Pons (tissue), 1 donor: ENCODE data around the gene TTC39A.
"Not testable (repeated sequence)": the region's sequence is repeated elsewhere in the genome, so short reads cannot be mapped to it uniquely, and the experiment has no call there.

Experiments used
- DNase-seq: peaks from one replicate; pipeline ENCODE4 v3.0.0-alpha.2; 2016; ENCODE audit warnings: low spot score

Gene TTC39A

DNA sequence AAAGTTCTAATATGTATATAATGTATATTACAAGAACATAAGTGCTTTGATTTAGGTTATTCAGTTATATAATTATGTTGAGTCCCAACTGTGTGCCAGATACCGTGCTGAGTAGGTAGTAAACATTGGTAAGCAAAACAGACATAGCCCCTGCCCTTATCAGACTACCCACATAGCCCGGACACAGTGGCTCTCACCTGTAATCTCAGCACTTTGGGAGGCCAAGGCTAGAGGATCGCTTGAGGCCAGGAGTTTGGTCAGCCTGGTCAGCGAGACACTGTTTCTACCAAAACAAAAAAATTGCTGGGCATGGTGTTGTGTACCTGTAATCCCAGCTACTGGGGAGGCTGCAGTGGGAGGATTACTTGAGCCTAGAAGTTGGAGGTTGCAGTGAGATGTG is 63.6 kb downstream of the TTC39A start:
- no peak for DNase-seq

DNA sequence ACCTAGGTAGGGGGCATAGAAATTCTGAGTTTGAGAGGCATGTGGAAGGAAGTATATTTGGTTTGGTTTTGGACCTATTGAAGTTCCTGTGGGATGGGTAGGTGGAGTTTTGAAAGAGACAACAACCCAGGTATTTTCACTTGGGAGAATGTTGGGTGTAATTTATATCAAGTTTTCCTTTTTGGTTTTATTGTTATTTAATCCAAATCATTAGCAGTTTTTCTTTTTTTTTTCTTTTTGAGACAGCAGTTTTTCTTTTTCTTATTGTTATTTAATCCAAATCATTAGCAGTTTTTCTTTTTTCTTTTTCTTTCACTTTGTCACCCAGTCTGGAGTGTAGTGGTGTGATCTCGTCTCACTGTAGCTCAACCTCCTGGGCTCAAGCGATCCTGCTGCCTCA is 64.2 kb downstream of the TTC39A start:
- DNase-seq, result no peak

DNA sequence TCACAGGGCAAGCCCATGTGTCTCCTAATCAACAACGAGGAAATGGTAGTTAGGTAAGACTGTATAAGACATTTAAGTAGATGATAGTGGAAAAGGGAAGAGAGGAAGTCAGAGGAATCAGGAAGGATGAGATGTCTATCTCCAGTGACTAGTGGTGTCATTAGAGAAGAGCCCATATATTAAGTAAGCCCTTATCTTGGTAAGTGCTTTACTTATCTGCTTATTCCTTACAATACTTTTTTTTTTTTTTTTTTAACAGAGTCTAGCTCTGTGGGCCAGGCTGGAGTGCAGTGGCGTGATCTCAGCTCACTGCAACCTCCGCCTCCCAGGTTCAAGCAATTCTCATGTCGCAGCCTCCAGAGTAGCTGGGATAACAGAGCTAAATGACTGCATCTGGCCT is 64.7 kb downstream of the TTC39A start:
- DNase-seq, result no peak

DNA sequence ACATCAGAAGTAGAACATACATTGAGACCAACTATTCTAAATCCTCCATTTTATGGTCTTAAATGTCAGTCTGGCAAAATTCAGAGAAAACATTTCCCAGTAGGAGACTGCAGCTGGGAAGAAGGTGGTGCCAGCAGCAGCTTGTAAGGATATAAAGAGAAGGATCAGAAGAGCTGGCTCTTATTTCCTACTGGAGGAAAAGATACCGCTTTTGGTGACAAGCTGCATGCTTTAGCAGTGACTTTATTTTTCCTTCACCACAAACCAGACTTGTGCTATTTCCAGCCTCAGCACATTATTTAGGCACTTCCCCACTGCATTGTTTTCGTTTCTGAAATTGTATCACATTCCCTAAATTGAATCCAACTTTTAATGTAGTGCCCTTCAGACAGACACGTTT is 65.9 kb downstream of the TTC39A start:
- DNase-seq, result peak; percentile 45

DNA sequence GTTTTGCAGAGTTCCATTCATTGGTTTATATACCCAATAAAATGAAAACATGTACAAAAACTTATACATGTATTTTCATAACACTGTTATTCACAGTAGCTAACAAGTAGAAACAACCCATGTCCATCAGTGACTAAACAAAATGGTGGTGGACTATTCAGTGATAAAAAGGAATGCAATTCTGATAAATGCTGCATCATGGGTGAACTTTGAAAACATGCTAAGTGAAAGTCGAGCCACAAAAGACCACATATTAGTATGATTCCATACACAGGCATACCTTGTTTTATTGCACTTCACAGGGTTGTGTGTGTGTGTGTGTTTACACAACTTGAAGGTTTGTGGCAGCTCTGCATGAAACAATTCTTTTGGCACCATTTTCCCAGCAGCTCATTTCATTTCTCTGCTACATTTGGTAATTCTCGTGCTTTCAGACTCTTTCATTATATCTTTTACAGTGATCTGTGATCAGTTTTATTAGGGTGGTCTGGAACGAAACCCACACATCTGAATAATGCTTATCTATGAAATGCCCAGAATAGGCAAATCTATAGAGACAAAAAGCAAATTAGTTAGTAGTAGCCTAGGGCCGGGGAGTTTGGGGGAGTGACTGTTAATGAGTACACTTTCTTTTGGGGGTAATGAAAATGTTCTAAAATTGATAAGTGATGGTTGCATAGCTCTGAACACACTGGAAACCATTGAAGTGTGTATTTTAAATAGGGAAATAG is 67.0 kb downstream of the TTC39A start:
- no peak for DNase-seq

DNA sequence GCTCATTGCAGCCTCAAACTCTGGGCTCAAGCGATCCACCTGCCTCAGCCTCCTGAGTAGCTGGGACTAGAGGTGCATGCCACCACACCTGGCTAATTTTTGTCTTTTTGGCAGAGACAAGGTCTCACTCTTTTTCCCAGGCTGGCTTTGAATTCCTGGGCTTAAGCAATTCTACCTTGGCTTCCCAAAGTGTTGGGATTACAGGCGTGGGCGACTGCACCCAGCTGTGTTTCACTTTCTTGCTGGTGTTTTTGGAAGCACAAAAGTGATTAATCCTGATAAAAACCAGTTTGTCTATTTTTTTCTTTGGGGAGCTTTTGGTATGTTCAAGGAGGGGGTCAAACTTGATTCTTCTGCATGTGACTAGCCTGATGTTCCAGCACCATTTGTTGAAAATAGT is 75.0 kb downstream of the TTC39A start:
- DNase-seq, result no peak

DNA sequence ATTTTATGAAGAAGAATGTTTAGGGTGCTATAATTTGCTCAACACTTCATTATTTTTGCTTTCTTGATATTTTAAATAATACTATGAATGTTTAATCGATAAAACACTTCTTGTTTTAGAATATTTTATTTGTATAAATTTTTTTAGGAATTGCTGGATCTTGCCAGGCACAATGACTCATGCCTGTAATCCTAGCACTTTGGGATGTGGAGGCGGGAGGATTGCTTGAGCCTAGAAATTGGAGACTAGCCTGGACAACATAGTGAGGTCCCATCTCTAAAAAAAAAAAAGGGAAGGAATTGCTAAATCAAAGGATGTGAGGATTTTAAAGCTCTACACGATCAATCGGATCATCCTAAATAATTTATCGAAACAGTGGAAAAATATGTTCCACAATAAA is 76.7 kb downstream of the TTC39A start:
- DNase-seq, result no peak

DNA sequence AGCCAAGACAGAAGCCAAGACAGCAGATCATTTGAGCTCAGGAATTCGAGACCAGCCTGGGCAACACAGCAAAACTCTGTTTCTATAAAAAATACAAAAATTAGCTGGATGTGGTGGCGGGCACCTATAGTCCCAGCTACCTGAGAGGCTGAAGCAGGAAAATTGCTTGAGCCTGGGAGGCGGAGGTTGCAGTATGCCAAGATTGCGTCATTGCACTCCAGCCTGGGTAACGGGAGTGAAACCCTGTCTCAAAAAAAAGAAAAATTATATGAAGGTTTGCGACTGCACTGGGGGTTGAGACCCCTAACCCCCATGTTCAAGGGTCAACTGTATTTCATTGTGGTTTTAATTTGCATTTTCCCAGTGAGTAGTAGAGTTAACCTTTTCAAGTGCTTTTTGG is 78.0 kb downstream of the TTC39A start:
- DNase-seq, result no peak

DNA sequence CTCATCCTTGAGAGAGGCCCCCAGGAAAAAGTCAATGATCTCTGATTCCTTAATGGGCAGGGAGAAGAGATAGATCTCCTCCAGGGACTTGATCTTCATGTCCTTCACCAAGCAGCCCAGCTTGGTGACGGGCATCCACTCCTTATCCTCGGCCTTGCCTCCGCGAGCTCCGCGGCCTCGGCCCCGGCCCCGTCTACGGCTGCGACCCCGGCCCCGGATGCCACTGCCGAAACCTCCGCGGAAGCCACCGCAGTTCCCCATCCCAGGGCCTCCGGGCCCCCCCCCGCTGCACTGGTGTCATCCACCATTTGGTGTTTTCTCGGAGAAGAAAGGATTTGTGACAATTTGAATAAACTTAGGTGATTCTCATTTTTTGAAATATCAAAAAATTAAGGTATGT is 79.2 kb downstream of the TTC39A start:
- not testable (repeated sequence) for DNase-seq

DNA sequence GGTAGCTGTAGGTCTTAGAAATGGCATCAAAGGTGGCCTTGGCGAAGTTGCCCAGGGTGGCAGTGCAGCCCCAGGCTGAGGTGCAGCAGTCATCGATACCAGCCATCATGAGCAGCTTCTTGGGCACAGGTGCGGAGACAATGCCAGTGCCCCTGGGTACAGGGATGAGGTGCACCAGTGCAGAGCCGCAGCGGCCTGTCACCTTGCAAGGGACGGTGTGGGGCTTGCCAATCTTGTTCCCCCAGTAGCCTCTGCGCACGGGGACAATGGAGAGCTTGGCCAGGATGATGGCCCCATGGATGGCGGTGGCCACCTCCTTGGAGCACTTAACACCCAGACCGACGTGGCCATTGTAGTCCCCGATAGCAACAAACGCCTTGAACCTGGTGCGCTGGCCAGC is 79.6 kb downstream of the TTC39A start:
- DNase-seq, result not testable (repeated sequence)

DNA sequence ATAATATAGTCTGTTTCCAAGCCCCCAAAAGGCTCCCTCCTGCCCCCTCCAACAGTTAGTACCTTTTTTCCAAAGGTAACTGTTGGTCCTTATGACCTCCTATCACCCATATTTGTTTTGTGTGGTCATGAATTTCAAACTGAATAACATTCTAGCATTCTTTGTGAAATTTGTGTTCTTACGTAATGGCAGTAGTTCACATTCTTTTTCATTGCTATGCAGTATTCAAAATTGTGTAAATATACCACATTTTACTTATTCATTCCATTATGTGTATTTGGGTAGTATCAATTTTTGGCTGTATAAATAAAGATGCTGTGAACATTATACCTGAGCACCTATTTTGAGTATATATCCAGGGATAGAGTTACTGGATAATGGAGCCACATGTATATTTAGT is 80.9 kb downstream of the TTC39A start:
- no peak for DNase-seq

DNA sequence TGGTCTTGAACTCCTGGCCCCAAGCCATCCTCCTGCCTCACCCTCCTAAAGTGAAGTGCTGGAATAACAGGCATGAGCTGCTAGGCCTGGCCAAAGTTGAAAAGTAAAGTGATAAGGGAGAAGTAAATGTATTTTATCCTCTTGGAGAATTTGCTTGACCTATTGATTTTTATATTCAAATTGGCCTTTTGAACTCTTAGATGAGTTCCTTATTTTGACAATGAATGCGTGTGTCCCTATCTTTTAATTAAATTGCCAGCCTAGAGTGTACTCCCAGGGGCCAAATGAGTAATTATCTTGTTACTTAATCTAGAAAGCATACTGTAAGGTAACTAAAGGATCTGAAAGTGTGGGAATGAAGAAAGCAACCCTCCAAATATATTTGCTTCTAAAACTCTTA is 82.9 kb downstream of the TTC39A start:
- DNase-seq, result no peak

DNA sequence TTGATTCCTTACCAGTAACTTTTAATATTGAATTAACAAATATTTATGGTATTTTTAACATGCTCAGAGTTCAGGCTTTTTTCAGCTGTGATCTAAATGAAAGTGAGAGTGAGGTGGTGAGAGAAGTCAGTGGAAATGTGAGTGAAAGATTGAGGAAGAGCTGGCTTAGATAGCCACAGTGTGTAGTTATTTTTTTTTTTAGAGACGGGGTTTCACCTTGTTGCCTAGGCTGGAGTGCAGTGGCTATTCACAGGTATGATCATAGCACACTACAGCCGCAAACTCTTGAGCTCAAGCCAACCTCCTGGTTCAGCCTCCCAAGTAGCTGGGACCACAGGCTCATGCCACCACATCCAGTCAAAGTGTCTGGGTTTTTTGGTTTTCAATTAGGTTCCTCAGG is 83.3 kb downstream of the TTC39A start:
- DNase-seq, result no peak

DNA sequence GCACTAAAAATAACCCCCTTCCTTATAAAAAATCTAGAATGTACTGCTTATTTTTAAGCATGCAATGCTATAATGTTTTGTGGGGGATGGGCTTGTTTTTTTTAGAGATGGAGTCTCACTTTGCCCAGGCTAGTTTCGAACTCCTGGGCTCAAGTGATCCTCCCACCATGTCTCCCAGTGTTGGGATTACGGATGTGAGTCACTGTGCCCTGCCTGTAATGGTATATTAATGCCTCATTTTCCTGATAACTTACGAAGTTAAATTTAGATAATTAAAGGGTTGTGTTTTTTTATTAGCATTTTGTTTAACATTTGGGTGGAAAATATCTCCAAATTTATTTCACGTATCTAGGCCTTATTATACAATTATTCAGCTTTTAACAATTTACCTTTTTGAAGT is 87.8 kb downstream of the TTC39A start:
- no peak for DNase-seq

DNA sequence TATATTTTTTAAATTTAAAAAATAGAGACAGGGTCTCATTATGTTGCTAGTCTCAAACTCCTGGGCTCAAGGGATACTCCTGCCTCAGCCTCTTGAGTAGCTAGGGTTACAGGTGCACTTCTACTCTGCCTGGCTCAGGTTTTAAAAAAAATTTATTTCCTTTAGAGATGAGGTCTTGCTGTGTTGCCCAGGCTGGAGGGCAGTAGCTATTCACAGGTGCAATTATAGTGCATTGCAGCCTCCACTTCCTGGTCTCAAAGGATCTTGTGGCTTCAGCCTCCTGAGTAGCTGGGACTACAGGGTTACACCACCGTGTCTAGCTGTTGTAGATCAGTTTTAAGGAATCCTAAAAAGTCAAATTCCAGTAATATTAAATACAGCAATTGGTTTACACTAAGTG is 89.2 kb downstream of the TTC39A start:
- no peak for DNase-seq

DNA sequence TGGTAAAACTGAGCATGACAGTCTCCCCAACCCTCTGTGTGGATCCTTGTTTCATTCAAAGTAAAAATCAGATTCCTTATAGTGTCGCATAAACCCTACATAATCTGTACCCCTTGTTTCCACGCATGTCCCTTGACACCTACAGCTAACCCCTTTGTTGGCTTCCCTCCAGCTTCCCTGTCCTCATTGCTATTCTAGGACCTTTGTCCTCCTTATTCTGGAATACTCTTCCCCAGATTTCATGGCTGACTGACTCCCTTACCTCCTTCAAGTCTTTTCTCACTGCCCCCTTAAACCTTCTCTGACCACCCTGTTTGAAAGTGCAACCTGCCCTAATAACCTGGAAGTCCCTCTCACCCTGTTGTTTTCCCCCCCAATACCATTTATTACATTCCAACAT is 90.3 kb downstream of the TTC39A start:
- DNase-seq, result peak; percentile 31

DNA sequence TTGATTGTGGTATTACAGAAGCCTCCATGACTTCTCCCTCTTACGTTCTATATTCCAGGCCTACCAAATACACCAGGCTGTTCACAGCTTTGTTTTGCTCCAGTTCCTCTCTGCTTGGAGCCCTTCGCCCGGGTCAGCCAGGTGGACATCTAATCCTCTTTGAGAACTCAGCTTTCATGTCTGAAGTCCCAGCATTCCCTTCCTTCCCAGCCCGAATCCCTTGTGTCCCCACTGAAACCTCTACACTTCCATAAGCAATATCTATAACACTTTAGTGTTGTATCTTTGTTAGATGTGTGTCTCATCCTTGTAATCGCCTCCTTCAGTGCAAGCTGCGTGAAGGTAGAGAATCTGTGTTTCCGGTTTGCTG is 92.3 kb downstream of the TTC39A start:
- DNase-seq, result peak; percentile 39

DNA sequence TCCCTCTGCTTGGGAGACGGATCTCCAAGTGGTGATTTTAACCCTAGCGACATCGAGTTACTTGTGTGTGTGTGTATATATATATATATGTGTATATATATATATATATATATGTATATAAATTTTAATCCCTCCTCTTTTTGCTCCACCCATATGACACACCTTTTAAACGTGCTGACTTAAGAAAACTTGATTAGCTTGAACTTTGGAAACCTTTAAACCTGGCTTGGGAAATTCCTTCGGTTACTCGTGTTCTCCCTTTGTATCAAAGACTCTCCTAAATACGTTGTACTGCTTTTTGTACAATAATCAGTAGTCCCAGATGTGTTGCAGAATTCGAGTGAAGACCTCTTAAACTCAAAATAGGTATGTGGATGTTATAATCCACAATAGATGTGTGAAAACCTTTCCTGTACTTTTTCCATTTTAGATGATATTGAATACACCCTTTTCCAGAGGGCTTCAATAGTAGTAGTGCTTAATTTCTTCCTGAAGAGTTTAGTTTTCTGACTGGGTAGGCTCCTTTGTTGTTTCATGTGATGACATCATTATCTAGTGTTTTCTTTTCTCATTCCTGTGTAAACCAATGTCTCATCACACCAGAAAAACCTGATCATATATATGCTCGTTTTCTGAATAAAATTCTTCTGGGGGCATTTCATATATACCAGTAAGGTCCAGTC is 92.9 kb downstream of the TTC39A start:
- DNase-seq, result peak; percentile 43
